Measurements from ENCODE around the gene TRAPPC10. TPM values are rescaled to one million over a fixed set of nuclear protein-coding genes. Genes with fewer than 3 reads are reported as not detected.

TRAPPC10 gene
- total RNA-seq, 1 experiment from 2014 or later = 31.5 TPM

GRCh38 chr21:44017601-44018000 lies 5.5 kb downstream of the TRAPPC10 start:
- Histone ChIP-seq H3K9me2 (ENCODE audit: insufficient read depth) (no peaks in the 10 kb centered on the region), H3K4me1 (ENCODE audit: control insufficient read depth in 1 of 2, insufficient read depth in 2 of 2, low read length in 2 of 2) (peaks cover 11 to 12% of the 10 kb centered on the region in 2 experiments; a peak in 3 of 4 replicates), H3K27ac (ENCODE audit: low read depth, low read length) (no peak overlapping the region), H4K20me1 (ENCODE audit: insufficient read depth) (peaks cover 19% of the 10 kb centered on the region; the same call in 1 of the 2 replicates), H2AFZ (ENCODE audit: low read depth, low read length, poor library complexity, severe bottlenecking) (no peak overlapping the region), H3K36me3 (ENCODE audit: control insufficient read depth in 1 of 2, insufficient read depth in 2 of 2, low read length in 2 of 2) (no peaks in the 10 kb centered on the region), H3K4me3 (replicated peaks in 1 of 2; ENCODE audit: low read depth in 1 of 2, low read length in 2 of 2) (no peak overlapping the region), H3K27me3 (ENCODE audit: insufficient read depth, low read length) (no peaks in the 10 kb centered on the region), H3K9ac (ENCODE audit: low read length) (no peak overlapping the region), H3K4me2 (ENCODE audit: low read length) (no peak overlapping the region), H3K79me2 (ENCODE audit: insufficient read depth, low read length) (peaks cover 96% of the 10 kb centered on the region), H3K9me3 (ENCODE audit: control insufficient read depth in 1 of 2, insufficient read depth in 1 of 2, low read depth in 1 of 2, low read length in 2 of 2) (no peaks in the 10 kb centered on the region)
- ChIA-PET RAD21 (ENCODE audit: low non-redundant PET in 1 of 2, low total read pairs in 2 of 2, uncharacterized antibody in 2 of 2, unreplicated experiment in 2 of 2) (no interaction called here), CTCF (no interaction called here), POLR2A (no interaction called here)
- intact Hi-C loops (cut with micrococcal nuclease) = no loop called here
- BruUV-seq (replicated peaks) = no TSS peak
- ATAC-seq (no peak), DNase-seq (ENCODE audit: low read depth, low spot score) (no peak)
- TF ChIP-seq SIN3A (IDR thresholded peaks at IDR 0.05; ENCODE audit: low read depth) = no peak

DNA sequence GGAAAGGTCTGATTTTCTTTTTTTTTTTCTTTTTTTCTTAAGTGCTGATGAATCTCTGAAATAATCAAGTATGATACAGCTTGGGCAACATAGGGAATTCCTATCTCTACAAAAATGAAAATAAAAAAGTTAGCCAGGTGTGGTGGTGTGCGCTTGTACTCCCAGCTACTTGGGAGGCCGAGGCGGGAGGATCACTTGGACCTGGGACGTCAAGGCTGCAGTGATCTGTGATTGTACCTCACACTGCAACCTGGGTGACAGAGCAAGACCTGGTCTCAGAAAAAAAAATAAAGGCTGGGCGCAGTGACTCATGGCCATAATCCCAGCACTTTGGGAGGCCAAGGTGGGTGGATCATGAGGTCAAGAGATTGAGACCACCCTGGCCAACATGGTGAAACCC lies 6.0 kb downstream of the TRAPPC10 start:
- Histone ChIP-seq H3K9me2 (ENCODE audit: insufficient read depth) (no peaks in the 10 kb centered on the region), H3K27me3 (ENCODE audit: insufficient read depth, low read length) (no peaks in the 10 kb centered on the region), H3K36me3 (ENCODE audit: control insufficient read depth in 1 of 2, insufficient read depth in 2 of 2, low read length in 2 of 2) (no peaks in the 10 kb centered on the region), H3K9me3 (ENCODE audit: control insufficient read depth in 1 of 2, insufficient read depth in 1 of 2, low read depth in 1 of 2, low read length in 2 of 2) (no peaks in the 10 kb centered on the region), H2AFZ (ENCODE audit: low read depth, low read length, poor library complexity, severe bottlenecking) (no peak overlapping the region), H4K20me1 (ENCODE audit: insufficient read depth) (peaks cover 19% of the 10 kb centered on the region; the same call in 1 of the 2 replicates), H3K9ac (ENCODE audit: low read length) (no peak overlapping the region), H3K4me3 (replicated peaks in 1 of 2; ENCODE audit: low read depth in 1 of 2, low read length in 2 of 2) (no peak overlapping the region), H3K4me1 (ENCODE audit: control insufficient read depth in 1 of 2, insufficient read depth in 2 of 2, low read length in 2 of 2) (peaks cover 10 to 11% of the 10 kb centered on the region in 2 experiments; a peak in 3 of 4 replicates), H3K79me2 (ENCODE audit: insufficient read depth, low read length) (peaks cover 96% of the 10 kb centered on the region), H3K27ac (ENCODE audit: low read depth, low read length) (no peak overlapping the region), H3K4me2 (ENCODE audit: low read length) (no peak overlapping the region)
- CTCF ChIA-PET = no interaction called here
- intact Hi-C loops (cut with micrococcal nuclease) = no loop called here
- no TSS peak for BruUV-seq (replicated peaks)
- POLR2A ChIA-PET = no interaction called here
- no peak for ATAC-seq
- no peak for DNase-seq (ENCODE audit: low read depth, low spot score)
- RAD21 ChIA-PET (ENCODE audit: low non-redundant PET in 1 of 2, low total read pairs in 2 of 2, uncharacterized antibody in 2 of 2, unreplicated experiment in 2 of 2) = no interaction called here
- no peak for TF ChIP-seq ZNF274 (IDR thresholded peaks at IDR 0.05; ENCODE audit: low read depth, low read length)
- TF ChIP-seq SP1 (IDR thresholded peaks at IDR 0.05; ENCODE audit: low read depth) = no peak
- TF ChIP-seq ELF1 (IDR thresholded peaks at IDR 0.05; ENCODE audit: borderline replicate concordance, low read depth) = no peak
- no peak for TF ChIP-seq RAD21 (IDR thresholded peaks at IDR 0.05; ENCODE audit: low read depth)
- no peak for TF ChIP-seq ZBTB33 (IDR thresholded peaks at IDR 0.05; ENCODE audit: extremely low read depth, insufficient replicate concordance, low read length)
- TF ChIP-seq EZH2phosphoT487 (IDR thresholded peaks at IDR 0.05; ENCODE audit: borderline replicate concordance) = no peak
- TF ChIP-seq FOSL1 (IDR thresholded peaks at IDR 0.05; ENCODE audit: low read depth) = no peak
- TF ChIP-seq ZFX (IDR thresholded peaks at IDR 0.05) = no peak
- no peak for TF ChIP-seq JUND (IDR thresholded peaks at IDR 0.05)
- no peak for TF ChIP-seq SIN3A (IDR thresholded peaks at IDR 0.05; ENCODE audit: low read depth)
- no peak for TF ChIP-seq TCF7L2 (IDR thresholded peaks at IDR 0.05; ENCODE audit: borderline replicate concordance, extremely low read depth, insufficient read depth, insufficient read length)
- no peak for TF ChIP-seq CBX3 (IDR thresholded peaks at IDR 0.05; ENCODE audit: low read depth)
- TF ChIP-seq POLR2A (IDR thresholded peaks at IDR 0.05; ENCODE audit: borderline replicate concordance, extremely low read depth, insufficient read depth, insufficient read length) = no peak
- no peak for TF ChIP-seq REST (IDR thresholded peaks at IDR 0.05; ENCODE audit: low read depth)
- no peak for TF ChIP-seq POLR2AphosphoS5 (IDR thresholded peaks at IDR 0.05; ENCODE audit: low read depth, low read length)
- no peak for TF ChIP-seq YY1 (IDR thresholded peaks at IDR 0.05; ENCODE audit: extremely low read depth, insufficient replicate concordance, low read depth, low read length)
- TF ChIP-seq CEBPB (IDR thresholded peaks at IDR 0.05; ENCODE audit: low read depth) = no peak
- no peak for TF ChIP-seq SRF (IDR thresholded peaks at IDR 0.05; ENCODE audit: low read depth)
